ENCODE measurements around the gene ADGRV1.

DNA sequence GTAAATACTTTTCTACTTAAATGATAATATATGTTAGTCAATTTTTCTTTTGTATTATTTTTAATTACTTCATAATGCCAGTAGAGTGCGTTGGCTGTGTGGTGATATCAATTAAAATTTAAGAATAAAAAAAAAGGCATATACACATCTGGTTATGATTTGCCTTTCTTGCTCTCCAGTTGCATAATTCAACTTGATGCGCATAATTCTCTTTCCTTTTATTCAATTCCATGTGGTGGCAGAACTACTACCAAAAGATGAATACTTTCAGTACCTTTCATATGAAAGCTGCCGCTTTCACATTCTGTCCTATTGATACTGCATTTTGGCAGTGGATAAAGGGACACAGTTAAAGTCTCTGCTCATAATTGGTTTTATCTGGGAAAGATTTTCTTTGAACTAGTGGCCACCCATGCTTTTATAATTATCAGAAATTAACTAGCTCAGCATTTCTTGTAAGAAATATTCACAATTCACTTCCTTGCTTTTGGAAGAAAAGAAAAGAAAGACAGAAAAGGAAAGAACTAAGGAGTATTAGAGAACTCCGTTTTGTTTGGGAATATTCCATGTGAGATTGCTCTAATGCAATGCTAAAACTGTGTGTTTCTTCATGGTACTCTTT is 12.3 kb upstream of the ADGRV1 start:
- TF ChIP-seq CTCF (IDR thresholded peaks at IDR 0.05; ENCODE audit: insufficient read depth, low read depth, low read length), result no peak
- TF ChIP-seq EZH2 (IDR thresholded peaks at IDR 0.05; ENCODE audit: insufficient read depth, low read length), result no peak
